Colonic mucosa (tissue), 4 donors: Measurements from ENCODE around the gene SEMA4A. TPM values are rescaled to one million over a fixed set of nuclear protein-coding genes. Genes with fewer than 3 reads are reported as not detected.

Experiments used
- DNase-seq: peaks from one replicate; pipeline ENCODE4 v3.0.0-alpha.2; 2020
- H3K27ac ChIP-seq: fragments of 200-600 bp; one replicate; pipeline ENCODE4 v1.8.0; 2021
- H3K27me3 ChIP-seq: fragments of 200-600 bp; one replicate; pipeline ENCODE4 v1.8.0; 2021
- H3K36me3 ChIP-seq: fragments of 200-600 bp; one replicate; pipeline ENCODE4 v1.8.0; 2021
- H3K4me1 ChIP-seq: fragments of 200-600 bp; one replicate; pipeline ENCODE4 v1.8.0; 2021; ENCODE audit warnings: mild to moderate bottlenecking
- H3K4me3 ChIP-seq: fragments of 200-600 bp; one replicate; pipeline ENCODE4 v1.8.0; 2021
- H3K9ac ChIP-seq, 2 donors: one replicate each; pipeline ENCODE4 v1.7.0; 2013; ENCODE audit warnings: control low read depth in 2 of 2, low read depth in 2 of 2, low read length in 2 of 2
- H3K9me3 ChIP-seq: fragments of 200-600 bp; one replicate; pipeline ENCODE4 v1.8.0; 2021
- CTCF ChIP-seq: fragments of 200-600 bp; IDR thresholded peaks from one replicate; pipeline ENCODE4 v1.8.0; 2022; ENCODE audit warnings: antibody characterized with exemption, mild to moderate bottlenecking
- intact Hi-C: fragments of 100-400 bp; cut with DNase I; formaldehyde crosslinking; loops from one replicate; pipeline ENCODE4 v1.14.1; 2022
- total RNA-seq, 2 donors: library from RNA; stranded (reverse); fragmentation: NEBNext Ultra II Directional in 1 of 2; extraction: Animal tissue kit (Norgen Biotek cat#: 25700) in 1 of 2; gene quantifications; one replicate each; pipeline ENCODE4 v1.2.1, GENCODE V29; 2021
- donor health status: healthy.
- donor health status: DM: no; HTN: no; CAD: no.
- donor health status: DM: no; HTN: no; CAD: no.

The SEMA4A gene
- total RNA-seq, 2 donors from 2014 or later: 4.5 to 5.6 TPM

- Histone ChIP-seq H3K36me3 (peaks cover 11% of the 10 kb centered on the region), H3K4me3 (no peak overlapping the region)
- intact Hi-C loops: no loop called here
Measured at GRCh38 chr1:156126630-156127534, 26.5 kb upstream of the SEMA4A start.

GRCh38 chr1:156128308-156128653 lies 25.1 kb upstream of the SEMA4A start:
- peaks cover 17% of the 10 kb centered on the region for H3K36me3 ChIP-seq
- H3K4me1 ChIP-seq: peaks cover 55% of the 10 kb centered on the region
- H3K9ac ChIP-seq: peak overlapping the region; percentile 58 to 64
- no peaks in the 10 kb centered on the region for H3K27me3 ChIP-seq
- H3K27ac ChIP-seq: peak overlapping the region; percentile 94
- no peak for DNase-seq
- no peaks in the 10 kb centered on the region for H3K9me3 ChIP-seq
- no peak overlapping the region for H3K4me3 ChIP-seq
- no peak for TF ChIP-seq CTCF
- intact Hi-C loops: loop anchor here (2.0 kb wide), 1 partner anchor 31 kb away; no protein-coding TSS in a partner anchor

More at GRCh38 chr1:156126630-156127534, 26.5 kb upstream of the SEMA4A start:
- no peak for TF ChIP-seq CTCF
- Histone ChIP-seq H3K9ac (peak overlapping the region; percentile 52 to 59), H3K27ac (peak overlapping the region; percentile 94), H3K27me3 (no peaks in the 10 kb centered on the region), H3K4me1 (peaks cover 65% of the 10 kb centered on the region), H3K9me3 (no peaks in the 10 kb centered on the region)
- no peak for DNase-seq

DNA sequence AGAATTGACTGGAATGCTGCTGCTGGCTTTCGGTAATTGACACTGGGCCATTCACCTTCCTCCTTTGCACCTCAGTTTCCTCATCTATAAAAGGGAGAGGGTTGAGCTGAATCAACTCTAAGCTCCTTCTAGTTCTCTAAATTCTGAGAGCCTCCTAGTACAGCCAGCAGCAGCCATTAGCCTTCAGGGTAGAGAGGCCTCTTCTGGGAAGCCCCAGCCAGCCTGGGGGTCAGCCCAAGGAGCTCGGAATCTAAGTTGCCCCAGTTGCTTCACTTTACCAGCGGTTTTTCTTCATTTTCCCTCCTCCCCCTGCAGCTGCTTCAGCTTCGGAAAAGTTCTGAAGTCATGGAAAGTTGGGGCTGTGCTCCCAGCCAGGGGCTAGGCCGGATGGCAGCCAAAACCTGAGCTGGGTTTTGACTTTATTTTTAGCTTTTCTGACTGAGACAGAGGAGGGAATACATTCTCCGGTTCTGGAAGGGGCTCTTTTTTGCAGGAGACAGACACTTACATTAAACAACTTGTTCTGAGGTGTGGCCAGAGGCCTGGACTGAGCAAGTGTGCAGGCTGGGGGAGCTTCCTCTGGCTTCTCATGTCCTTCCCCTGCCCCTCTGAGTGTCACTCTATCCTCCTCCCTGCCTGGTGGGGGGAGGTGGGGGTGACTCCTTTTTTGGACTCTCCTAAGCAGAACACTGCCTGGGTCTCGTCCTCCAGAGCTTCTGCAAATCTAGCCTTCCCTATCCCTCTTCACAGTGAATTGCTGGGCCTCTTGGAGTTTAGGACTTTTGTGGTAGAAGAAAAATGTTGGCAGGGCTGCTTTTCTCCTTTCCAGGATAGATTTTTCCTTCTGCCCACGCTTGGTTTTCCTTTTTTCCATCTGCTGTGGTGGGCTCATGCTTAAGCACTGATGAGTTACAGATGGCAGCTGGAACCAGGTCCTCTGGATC lies 24.5 kb upstream of the SEMA4A start:
- no peak overlapping the region for H3K4me3 ChIP-seq
- intact Hi-C loops: loop anchor here (2.0 kb wide), 1 partner anchor 32 kb away; no protein-coding TSS in a partner anchor
- H3K27ac ChIP-seq: peak overlapping the region; percentile 94
- H3K36me3 ChIP-seq: peaks cover 22% of the 10 kb centered on the region
- peak overlapping the region; percentile 58 to 64 for H3K9ac ChIP-seq
- no peaks in the 10 kb centered on the region for H3K27me3 ChIP-seq
- H3K9me3 ChIP-seq: no peaks in the 10 kb centered on the region
- H3K4me1 ChIP-seq: peaks cover 48% of the 10 kb centered on the region
- DNase-seq: no peak
- no peak for TF ChIP-seq CTCF

DNA sequence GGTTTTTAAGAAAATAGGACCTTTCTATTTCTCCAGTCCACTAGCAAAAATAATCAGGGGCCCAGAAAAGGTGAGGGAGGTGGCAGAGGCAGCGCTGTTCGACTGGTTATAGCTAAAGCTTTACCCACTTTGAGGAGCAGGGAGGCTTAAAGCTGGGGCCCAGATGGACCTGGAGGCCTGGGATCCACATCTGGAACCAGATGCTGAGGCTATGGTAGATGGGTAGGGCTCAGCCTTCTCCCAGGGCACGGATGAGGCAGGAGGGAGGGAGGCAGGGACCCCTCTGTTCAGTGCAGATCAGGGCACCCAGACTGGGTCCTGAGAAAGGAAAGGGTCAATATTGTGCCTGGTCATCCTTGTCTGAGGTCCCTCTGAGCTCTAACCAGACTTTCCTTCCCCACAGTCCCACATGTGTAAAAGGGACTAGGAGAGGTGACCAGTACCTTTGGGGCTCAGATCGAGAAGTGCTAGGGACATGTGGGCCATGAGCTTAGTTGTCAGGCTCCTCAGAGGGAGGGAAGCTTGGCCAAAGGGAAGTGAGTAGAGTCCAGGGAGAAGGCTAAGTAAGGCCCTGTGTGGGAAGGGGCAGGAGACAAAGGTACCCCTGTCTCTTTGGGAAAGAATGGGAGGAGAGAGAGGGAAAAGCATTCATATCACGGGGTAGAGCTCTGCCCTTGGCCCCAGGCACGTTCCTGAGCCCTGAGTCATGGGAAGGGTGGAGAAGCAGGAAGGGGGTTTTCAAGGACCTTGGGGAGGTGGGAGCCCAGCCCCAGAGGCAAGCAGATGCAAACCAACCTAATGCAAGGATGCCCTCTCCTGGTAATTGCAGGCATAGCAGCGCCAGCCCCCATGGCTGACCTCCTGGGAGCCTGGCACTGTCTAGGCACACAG lies 23.5 kb upstream of the SEMA4A start:
- Histone ChIP-seq H3K27ac (peak overlapping the region; percentile 94), H3K9ac (peak overlapping the region; percentile 58 to 60), H3K4me3 (no peak overlapping the region), H3K36me3 (peaks cover 32% of the 10 kb centered on the region), H3K27me3 (no peaks in the 10 kb centered on the region), H3K9me3 (no peaks in the 10 kb centered on the region), H3K4me1 (peaks cover 40% of the 10 kb centered on the region)
- intact Hi-C loops: loop anchor here (2.0 kb wide), 1 partner anchor 33 kb away; no protein-coding TSS in a partner anchor
- TF ChIP-seq CTCF: peak; percentile 91
- DNase-seq: peak; percentile 90
